ENCODE data around the gene RUNX2. TPM values are rescaled to one million over a fixed set of nuclear protein-coding genes. Genes with fewer than 3 reads are reported as not detected.

RUNX2 gene
- total and polyA plus RNA-seq, 3 donors from 2014 or later, result 2.9 to 6.0 (median 4.3) TPM

Other genes with a start within 250 kb of the RUNX2 start
- gene SUPT3H, start 49.6 kb downstream of the RUNX2 start, total RNA-seq, result 10 to 100 TPM; 29.4 to 30.8 TPM
- gene SUPT3H, start 49.6 kb downstream of the RUNX2 start, polyA plus RNA-seq (ENCODE audit: insufficient read depth, low read depth, low replicate concordance), result 35.9 TPM

Data from testis (tissue), 3 donors.